B cell (primary cell): ENCODE results near the gene DCAF7. TPM values are rescaled to one million over a fixed set of nuclear protein-coding genes. Genes with fewer than 3 reads are reported as not detected.
A peak's percentile ranks its signal among the peaks of the same experiment; 100 is the strongest.

Experiments
- ATAC-seq: fragments of 200-7000 bp; cut with Tn5 transposase; one replicate; pipeline ENCODE4 v1.10.0; 2021; ENCODE audit warnings: low read depth, mild to moderate bottlenecking, moderate number of reproducible peaks, moderate library complexity
- CTCF ChIA-PET: fragments of 350-600 bp; sonication (Branson Sonifier 250); formaldehyde crosslinking; loops from one replicate; lab custom pipeline; 2021; ENCODE audit warnings: antibody characterized with exemption, inconsistent platforms; lab: Charles Lee
- POLR2A ChIA-PET: fragments of 350-600 bp; sonication (Branson Sonifier 250); formaldehyde crosslinking; loops from one replicate; lab custom pipeline; 2021; ENCODE audit warnings: antibody characterized with exemption; lab: Charles Lee
- DNase-seq: peaks from one replicate; pipeline ENCODE4 v3.0.0; 2013
- H2AFZ ChIP-seq: 2 replicates; pipeline ENCODE4 v1.6.1; 2012; ENCODE audit warnings: mild to moderate bottlenecking, low read depth, low read length; ENCODE audit not compliant: insufficient read depth, poor library complexity, severe bottlenecking
- H3K27ac ChIP-seq, 2 donors: 1 replicate in 1 of 2; 2 replicates in 1 of 2; pipeline ENCODE4 v1.5.1; 2012 to 2013; ENCODE audit warnings: low read length in 2 of 2, mild to moderate bottlenecking in 2 of 2, moderate library complexity in 1 of 2
- H3K27me3 ChIP-seq, 4 experiments: fragments of 200-600 bp in 1 of 4; sonication (generic) in 1 of 4; replicated peaks in 1 of 4; 1 replicate in 2 of 4; 2 replicates in 2 of 4; pipeline versions ENCODE4 v1.6.1 to v1.7.0; 2013 to 2016; ENCODE audit warnings: low read length in 3 of 4, mild to moderate bottlenecking in 2 of 4, mixed read lengths in 1 of 4, moderate library complexity in 1 of 4; ENCODE audit not compliant: insufficient read depth in 4 of 4, control insufficient read depth in 3 of 4; ENCODE audit errors: control extremely low read depth in 1 of 4
- H3K36me3 ChIP-seq, 2 experiments: replicated peaks in 1 of 2; 1 replicate in 1 of 2; 2 replicates in 1 of 2; pipeline versions ENCODE4 v1.6.1 to v1.7.1; 2013; ENCODE audit warnings: low read length in 1 of 2; ENCODE audit not compliant: insufficient read depth in 2 of 2, control insufficient read depth in 1 of 2; ENCODE audit errors: control extremely low read depth in 1 of 2, extremely low read depth in 1 of 2
- H3K4me1 ChIP-seq, 2 donors: fragments of 200-600 bp in 1 of 2; sonication (generic) in 1 of 2; 1 replicate in 1 of 2; 2 replicates in 1 of 2; pipeline versions ENCODE4 v1.5.1 to v1.6.1; 2013 to 2017; ENCODE audit warnings: low read length in 2 of 2; ENCODE audit not compliant: control insufficient read depth in 2 of 2, insufficient read depth in 2 of 2
- H3K4me2 ChIP-seq: replicated peaks from 2 replicates; pipeline ENCODE3; 2012; ENCODE audit warnings: mild to moderate bottlenecking, low read depth, low read length; ENCODE audit not compliant: poor library complexity, severe bottlenecking
- H3K4me3 ChIP-seq, 5 experiments: fragments of 200-600 bp in 1 of 5; sonication (generic) in 1 of 5; 1 replicate in 3 of 5; 2 replicates in 2 of 5; pipeline versions ENCODE4 v1.5.1 to v1.7.0; 2011 to 2016; ENCODE audit warnings: low read length in 4 of 5, mild to moderate bottlenecking in 4 of 5, low read depth in 2 of 5, control low read depth in 1 of 5, moderate library complexity in 1 of 5; ENCODE audit not compliant: insufficient read depth in 1 of 5; ENCODE audit errors: control extremely low read depth in 1 of 5, extremely low read depth in 1 of 5
- H3K79me2 ChIP-seq: fragments of 200-600 bp; sonication (generic); one replicate; pipeline ENCODE4 v1.6.0; 2016; ENCODE audit warnings: low read length; ENCODE audit not compliant: control insufficient read depth, insufficient read depth
- H3K9ac ChIP-seq: fragments of 200-600 bp; sonication (generic); 2 replicates; pipeline ENCODE4 v1.6.1; 2017; ENCODE audit warnings: mild to moderate bottlenecking, low read length, moderate library complexity
- H3K9me3 ChIP-seq, 3 donors: one replicate each; pipeline versions ENCODE4 v1.6.1 to v1.7.1; 2013; ENCODE audit warnings: low read length in 2 of 3; ENCODE audit not compliant: control insufficient read depth in 2 of 3, insufficient read depth in 1 of 3; ENCODE audit errors: control extremely low read depth in 1 of 3
- H4K20me1 ChIP-seq: 2 replicates; pipeline ENCODE4 v1.6.0; 2012; ENCODE audit warnings: mild to moderate bottlenecking, low read length; ENCODE audit not compliant: insufficient read depth, control insufficient read depth, poor library complexity, severe bottlenecking
- H3K27ac Mint-ChIP-seq: one replicate; pipeline ENCODE4 v1.8.0; 2021; ENCODE audit warnings: mixed read lengths
- H3K27me3 Mint-ChIP-seq: one replicate; pipeline ENCODE4 v1.8.0; 2021; ENCODE audit warnings: mixed read lengths
- H3K4me1 Mint-ChIP-seq: one replicate; pipeline ENCODE4 v1.8.0; 2021; ENCODE audit warnings: mixed read lengths
- H3K4me3 Mint-ChIP-seq: one replicate; pipeline ENCODE4 v1.8.0; 2021; ENCODE audit warnings: mixed read lengths
- H3K9me3 Mint-ChIP-seq: one replicate; pipeline ENCODE4 v1.8.0; 2022; ENCODE audit warnings: mixed read lengths; ENCODE audit not compliant: insufficient read depth
- CTCF ChIP-seq: fragments of 200-600 bp; IDR thresholded peaks from one replicate; pipeline ENCODE4 v1.8.0; 2022; ENCODE audit warnings: antibody characterized with exemption, mild to moderate bottlenecking
- EZH2 ChIP-seq: IDR thresholded peaks from 2 replicates; pipeline ENCODE4 v1.6.1; 2012; ENCODE audit warnings: borderline replicate concordance, low read depth, mild to moderate bottlenecking, moderate library complexity, low read length; ENCODE audit not compliant: insufficient read depth, poor library complexity, severe bottlenecking
- whole genome bisulfite sequencing: methylation state at CpG from one replicate; pipeline ENCODE4 v1.1.5; 2013; ENCODE audit warnings: missing lambda C conversion rate; ENCODE audit not compliant: insufficient coverage; 5-methylcytosine and 5-hydroxymethylcytosine counted together
- intact Hi-C: fragments of 100-400 bp; cut with micrococcal nuclease; formaldehyde crosslinking; loops from one replicate; pipeline ENCODE4 v1.10.0; 2022
- polyA plus RNA-seq: library from polyadenylated mRNA; depleted of rRNA; stranded (reverse); fragments of >200 nt; gene quantifications from 2 replicates; pipeline ENCODE4 v1.2.3, GENCODE V29; 2012
- total RNA-seq, 2 donors: library from RNA; stranded (reverse); fragments of 120-200 nt in 1 of 2; gene quantifications; 1 replicate in 1 of 2; 2 replicates in 1 of 2; pipeline versions ENCODE4 v1.2.3 to v1.2.4, GENCODE V29; 2013 to 2022

The DCAF7 gene
- total and polyA plus RNA-seq, 2 donors (not counting 1 experiment from before 2014, with no cell fraction given): 55.1 to 84.7 TPM

- Histone ChIP-seq H4K20me1 (no peaks in the 10 kb centered on the region), H3K27ac (no peak overlapping the region), H3K4me3 (no peak overlapping the region), H2AFZ (no peak overlapping the region), H3K9me3 (no peaks in the 10 kb centered on the region), H3K4me2 (no peak overlapping the region), H3K27me3 (no peaks in the 10 kb centered on the region), H3K4me1 (peaks cover 15 to 19% of the 10 kb centered on the region in 2 donors), H3K79me2 (peaks cover 11% of the 10 kb centered on the region), H3K36me3 (no peaks in the 10 kb centered on the region), H3K9ac (no peak overlapping the region)
- Mint-ChIP-seq H3K27me3 (no peaks in the 10 kb centered on the region), H3K4me3 (no peak overlapping the region), H3K9me3 (no peaks in the 10 kb centered on the region), H3K27ac (no peak overlapping the region), H3K4me1 (peaks cover 21% of the 10 kb centered on the region)
- CTCF ChIA-PET: no interaction called here
- DNase-seq (no peak), ATAC-seq (no peak)
- POLR2A ChIA-PET: no interaction called here
- TF ChIP-seq CTCF (no peak), EZH2 (no peak)
- WGBS: no CpG with 5 or more reads among the region's 2 CpGs
- intact Hi-C loops: no loop called here
Measured at GRCh38 chr17:63598281-63598680, 48.0 kb downstream of the DCAF7 start.

- peak within 1 kb of the TSS; percentile 93 for H3K27ac Mint-ChIP-seq
- Histone ChIP-seq H3K4me2 (peak within 1 kb of the TSS; percentile 97), H3K79me2 (peaks cover 11% of the 10 kb centered on the region), H3K4me1 (peaks cover 15 to 19% of the 10 kb centered on the region in 2 donors), H3K4me3 (peak within 1 kb of the TSS; percentile 67 to 97 (median 91)), H2AFZ (peak within 1 kb of the TSS; percentile 86), H3K27ac (peak within 1 kb of the TSS; percentile 39 to 88), H4K20me1 (no peaks in the 10 kb centered on the region), H3K36me3 (peaks cover 0 to 17% of the 10 kb centered on the region in 2 experiments), H3K9ac (peak within 1 kb of the TSS; percentile 93), H3K9me3 (no peaks in the 10 kb centered on the region), H3K27me3 (no peaks in the 10 kb centered on the region)
- no peaks in the 10 kb centered on the region for H3K9me3 Mint-ChIP-seq
- DNase-seq (peak; percentile 87), ATAC-seq (peak; percentile 97)
- no peaks in the 10 kb centered on the region for H3K27me3 Mint-ChIP-seq
- peaks cover 21% of the 10 kb centered on the region for H3K4me1 Mint-ChIP-seq
- H3K4me3 Mint-ChIP-seq: peak within 1 kb of the TSS; percentile 95
- 1% methylated on average over 61 of the region's 61 CpGs for WGBS
- TF ChIP-seq EZH2 (no peak), CTCF (no peak)
- ChIA-PET CTCF (interaction anchor here (1.2 to 4.7 kb wide), 3 partner anchors 12 to 175 kb away, joined by 5 to 31 read pairs (median 11); partner anchors contain the start of gene MAP3K3), POLR2A (interaction anchor here (0.9 to 2.1 kb wide), 4 partner anchors 21 to 549 kb away, joined by 5 to 8 read pairs (median 6); partner anchors contain the start of genes DCAF7 and MAP3K3)
- intact Hi-C loops: loop anchor here (1.0 to 5.0 kb wide), 4 partner anchors 21 to 225 kb away; partner anchors contain the start of genes CYB561, DCAF7 and MAP3K3
Measured at GRCh38 chr17:63600569-63601438, 50.5 kb downstream of the DCAF7 start, which contains the start of gene TACO1. Gene TACO1 (plus strand): TSS chr17:63600895. CDS start chr17:63601084, 189 bp downstream.
